NCI-H1694 (cell line): ENCODE results near the gene PPP2R5B.

Experiments used
- DNase-seq: peaks from one replicate; lab custom pipeline; 2025; lab: John Stamatoyannopoulos, UW

Gene PPP2R5B

GRCh38 chr11:64930340-64930739 is 5.9 kb downstream of the PPP2R5B start:
- no peak for DNase-seq

GRCh38 chr11:64931290-64931689 is 6.8 kb downstream of the PPP2R5B start:
- DNase-seq = no peak

DNA sequence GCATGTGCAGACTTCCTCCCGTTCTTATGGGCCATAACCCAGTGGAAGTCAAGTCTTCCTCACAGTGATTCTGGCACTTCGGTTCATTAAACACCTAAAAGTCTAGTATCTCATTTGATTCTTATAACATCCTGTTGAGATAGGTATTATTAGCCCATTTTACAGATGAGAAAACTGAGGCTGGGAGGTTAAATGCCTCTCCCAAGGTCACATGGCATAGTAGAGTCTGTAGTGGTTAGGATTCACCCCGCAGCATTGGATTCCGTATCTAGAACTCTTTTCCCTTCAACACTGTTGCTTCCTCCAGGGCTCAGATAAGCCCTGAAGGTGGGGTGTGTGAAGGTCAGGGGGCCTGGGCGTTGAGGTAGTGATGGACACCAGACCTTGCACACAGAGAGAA is 7.8 kb downstream of the PPP2R5B start:
- DNase-seq = no peak

DNA sequence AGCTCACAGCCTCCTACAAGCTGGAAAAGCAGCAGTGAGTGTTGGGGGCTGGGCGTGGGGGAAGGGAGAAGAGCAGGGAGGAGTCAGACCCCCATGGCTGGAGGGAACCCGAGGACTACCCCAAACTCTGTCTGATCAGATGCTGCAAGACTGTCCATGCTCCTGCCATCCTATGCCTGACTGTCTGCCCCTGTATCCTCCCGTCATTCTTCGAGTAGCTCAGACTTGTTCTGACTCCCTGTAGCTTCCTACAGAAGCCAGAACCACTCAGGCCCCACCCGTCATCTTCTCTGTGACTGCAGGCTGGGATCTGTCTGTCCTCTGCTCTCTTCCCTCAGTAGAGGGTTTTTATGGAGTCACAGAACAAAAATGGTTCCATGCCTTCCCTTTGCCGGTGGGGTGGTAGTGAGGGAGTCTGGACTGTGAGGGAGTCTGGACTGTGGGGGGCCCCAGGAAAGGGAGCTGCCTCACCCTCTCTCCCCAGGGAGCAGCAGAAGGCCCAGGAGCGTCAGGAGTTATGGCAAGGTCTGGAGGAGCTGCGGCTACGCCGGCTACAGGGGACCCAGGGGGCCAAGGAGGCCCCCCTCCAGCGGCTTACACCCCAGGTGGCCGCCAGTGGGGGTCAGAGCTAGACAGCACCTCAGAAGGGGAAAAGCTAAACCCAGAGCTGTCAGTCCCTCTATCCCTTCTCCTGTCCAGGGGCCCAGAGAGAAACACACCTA is 8.9 kb downstream of the PPP2R5B start:
- no peak for DNase-seq

DNA sequence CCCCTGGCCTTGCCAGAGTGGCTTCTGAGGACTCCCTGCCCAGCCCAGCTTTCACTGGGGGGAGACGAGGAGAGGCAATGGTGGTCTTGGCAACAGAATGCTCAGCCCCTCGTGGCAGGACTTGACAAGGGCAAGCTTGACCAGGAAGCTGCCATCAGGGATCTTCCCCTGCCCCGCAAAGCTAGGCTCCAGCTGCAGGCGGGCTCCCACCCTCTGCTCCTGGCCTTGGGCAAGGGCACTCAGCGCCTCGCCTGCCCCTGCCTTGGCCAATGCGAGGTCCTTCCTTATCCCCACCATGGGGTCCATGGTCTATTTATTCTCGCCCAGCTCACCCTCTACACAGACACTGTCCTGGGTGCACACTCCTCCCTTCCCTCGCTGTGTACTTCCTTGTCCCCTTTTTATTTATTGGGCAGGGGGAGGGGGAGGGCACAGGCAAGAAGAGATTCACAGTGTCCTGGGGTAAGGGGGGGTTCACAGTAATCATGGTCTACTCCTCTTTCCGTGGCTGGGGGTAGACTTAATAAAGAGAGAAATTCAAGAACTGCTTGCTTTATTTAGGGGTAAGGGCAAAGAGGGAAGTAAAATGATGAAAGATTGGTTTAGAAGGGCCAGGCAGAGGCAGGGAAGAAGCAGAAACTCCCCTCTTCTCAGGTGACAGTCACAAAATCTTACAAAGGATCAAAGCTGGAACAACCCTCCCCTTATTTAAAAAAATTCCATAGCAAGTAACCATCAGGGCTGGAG is 9.6 kb downstream of the PPP2R5B start:
- DNase-seq = no peak

DNA sequence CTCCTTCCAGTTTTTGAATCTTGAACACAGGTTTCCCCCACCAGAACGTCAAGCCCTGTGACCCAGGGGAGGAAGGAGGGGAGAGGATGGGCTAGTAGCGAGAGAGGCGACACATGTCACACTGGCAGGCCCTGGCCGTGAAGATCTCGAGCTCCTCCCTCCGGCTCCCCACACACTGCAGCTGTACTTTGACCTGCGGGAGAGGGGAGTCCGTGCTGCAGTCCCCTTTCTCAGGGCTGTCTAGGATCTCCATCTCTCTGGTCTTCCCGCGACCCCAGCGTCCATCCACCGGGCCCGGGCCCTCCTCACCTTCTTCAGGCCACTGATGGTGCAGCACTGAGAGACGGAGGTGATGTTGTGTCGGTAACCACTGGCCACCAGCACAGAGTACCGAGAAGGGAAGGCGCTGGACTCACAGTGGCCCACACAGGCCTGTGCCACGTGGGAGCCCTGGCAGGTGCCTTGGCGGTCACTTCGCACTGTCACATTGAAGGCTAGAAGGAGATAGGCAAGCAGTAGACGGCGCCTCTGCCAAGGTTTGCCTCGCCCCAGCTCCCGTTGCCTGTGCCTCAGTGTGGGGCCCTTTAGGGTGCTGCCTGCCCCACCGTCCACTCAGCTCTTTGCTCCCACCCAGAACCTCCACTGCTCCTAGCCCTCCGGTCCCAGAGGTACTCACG is 10.3 kb downstream of the PPP2R5B start:
- DNase-seq = no peak

GRCh38 chr11:64935359-64936081 is 11.0 kb downstream of the PPP2R5B start, which contains the start of gene GPHA2:
TSS of gene GPHA2 (minus strand) at chr11:64935893. CDS start at chr11:64935460, 433 bp downstream.
- peak; percentile 37 for DNase-seq

DNA sequence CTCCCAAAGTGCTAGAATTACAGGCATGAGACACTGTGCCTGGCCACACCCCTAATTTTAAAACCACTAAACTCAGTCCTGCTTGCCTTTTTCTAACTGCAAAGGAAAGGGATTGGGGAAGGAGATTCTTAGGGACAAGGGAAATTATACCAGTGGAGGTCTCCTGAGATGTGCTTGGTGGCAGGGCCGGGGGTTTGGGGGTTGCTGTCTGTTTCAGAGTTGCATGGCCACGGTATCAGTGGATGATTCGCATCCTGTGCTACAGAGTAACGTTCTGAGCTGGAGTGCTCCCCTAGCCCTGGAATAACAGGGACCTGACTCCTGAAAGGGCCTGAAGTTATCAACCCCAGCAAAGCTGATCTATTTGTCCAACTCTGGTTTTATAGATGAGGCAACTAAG is 12.1 kb downstream of the PPP2R5B start:
- no peak for DNase-seq

DNA sequence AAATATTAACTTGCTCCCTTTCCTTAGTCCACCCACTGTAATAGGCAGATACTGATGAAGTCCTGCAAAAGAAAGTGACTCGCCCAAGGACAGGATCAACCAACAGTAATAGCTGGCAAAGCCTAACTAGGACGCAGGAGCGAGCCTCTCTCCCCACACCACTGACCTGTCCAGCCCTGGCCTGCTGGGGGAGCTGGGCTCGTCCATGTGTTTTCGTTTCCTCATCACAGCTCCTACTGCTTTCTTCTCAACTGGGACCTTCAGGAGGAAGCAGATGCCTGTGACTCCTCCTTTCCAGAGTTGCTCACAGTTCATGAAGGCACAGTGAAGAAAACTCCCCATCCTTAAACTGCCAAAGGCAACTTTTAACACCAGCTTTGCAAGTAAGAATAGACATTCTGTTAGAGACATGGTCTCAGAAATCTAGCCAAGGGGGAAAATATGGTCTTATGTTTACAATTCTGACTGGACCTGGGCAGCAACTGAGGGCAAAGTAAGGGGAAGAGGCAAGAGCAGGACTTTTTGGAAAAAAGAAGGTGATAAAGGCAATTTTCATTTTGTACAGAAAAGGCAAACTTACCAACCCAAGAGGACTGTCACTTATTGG is 22.8 kb downstream of the PPP2R5B start:
- no peak for DNase-seq

GRCh38 chr11:64951529-64951928 is 27.0 kb downstream of the PPP2R5B start:
- no peak for DNase-seq

- no peak for DNase-seq
Measured at GRCh38 chr11:64954201-64954600, 29.7 kb downstream of the PPP2R5B start.

- no peak for DNase-seq
Measured at GRCh38 chr11:64959498-64959897, 35.0 kb downstream of the PPP2R5B start.

- DNase-seq = no peak
Measured at GRCh38 chr11:64960719-64961118, 36.2 kb downstream of the PPP2R5B start.

GRCh38 chr11:64963072-64963631 is 38.7 kb downstream of the PPP2R5B start:
- no peak for DNase-seq

DNA sequence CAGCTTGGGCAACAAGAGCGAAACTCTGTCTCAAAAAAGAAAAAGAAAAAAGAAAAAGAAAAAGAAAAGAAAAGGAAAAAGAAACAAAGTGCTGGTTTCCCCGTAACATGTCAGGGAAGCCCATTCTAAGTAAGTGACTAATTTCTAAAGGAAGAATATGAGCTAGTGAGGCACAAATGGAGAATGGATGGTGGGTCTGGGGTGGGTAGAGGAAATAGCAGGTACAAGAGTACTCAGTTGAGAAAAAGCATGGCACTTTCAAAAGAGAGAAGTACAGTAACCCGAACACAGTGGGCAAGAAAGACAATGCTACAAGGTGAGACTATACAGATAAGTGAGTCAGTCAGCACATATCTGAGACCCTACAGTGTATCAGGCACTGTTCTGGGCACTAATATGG is 42.9 kb downstream of the PPP2R5B start:
- DNase-seq = no peak

DNA sequence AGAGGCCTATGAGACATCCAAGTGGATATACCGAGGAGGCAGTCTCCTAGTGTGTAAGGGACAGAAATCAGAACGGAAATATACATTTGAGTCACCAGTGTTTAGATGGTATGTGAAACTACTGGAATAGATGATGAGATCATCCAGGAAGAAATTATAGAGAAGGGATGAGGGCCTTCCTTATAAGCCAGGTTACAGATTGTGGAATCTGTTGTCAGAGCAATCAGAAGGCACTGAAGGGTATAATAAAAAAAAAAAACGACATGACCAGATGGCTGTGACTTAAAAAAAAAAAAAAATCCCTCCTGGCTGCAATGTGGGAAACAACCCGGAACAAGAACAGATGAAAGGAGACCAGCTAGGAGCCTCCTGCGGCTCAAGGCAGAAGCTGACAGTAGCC is 44.7 kb downstream of the PPP2R5B start:
- peak; percentile 66 for DNase-seq

DNA sequence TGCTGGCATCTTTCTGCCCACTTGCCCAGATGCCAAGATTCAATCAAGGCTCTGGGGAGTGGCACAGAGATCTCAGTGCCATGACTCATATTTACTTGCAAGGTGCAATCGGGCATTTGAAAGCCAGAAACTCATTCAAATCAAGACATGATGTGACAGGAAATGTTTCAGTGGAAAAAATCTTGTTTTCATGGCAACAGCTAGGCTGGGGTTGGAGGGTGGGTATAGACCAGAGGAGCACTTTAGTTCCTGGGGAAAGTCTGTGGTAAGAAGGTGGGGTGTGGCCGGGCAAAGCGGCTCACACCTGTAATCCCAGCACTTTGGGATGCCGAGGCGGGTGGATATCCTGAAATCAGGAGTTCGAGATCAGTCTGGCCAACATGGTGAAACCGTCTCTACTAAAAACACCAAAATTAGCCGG is 46.3 kb downstream of the PPP2R5B start:
- no peak for DNase-seq

DNA sequence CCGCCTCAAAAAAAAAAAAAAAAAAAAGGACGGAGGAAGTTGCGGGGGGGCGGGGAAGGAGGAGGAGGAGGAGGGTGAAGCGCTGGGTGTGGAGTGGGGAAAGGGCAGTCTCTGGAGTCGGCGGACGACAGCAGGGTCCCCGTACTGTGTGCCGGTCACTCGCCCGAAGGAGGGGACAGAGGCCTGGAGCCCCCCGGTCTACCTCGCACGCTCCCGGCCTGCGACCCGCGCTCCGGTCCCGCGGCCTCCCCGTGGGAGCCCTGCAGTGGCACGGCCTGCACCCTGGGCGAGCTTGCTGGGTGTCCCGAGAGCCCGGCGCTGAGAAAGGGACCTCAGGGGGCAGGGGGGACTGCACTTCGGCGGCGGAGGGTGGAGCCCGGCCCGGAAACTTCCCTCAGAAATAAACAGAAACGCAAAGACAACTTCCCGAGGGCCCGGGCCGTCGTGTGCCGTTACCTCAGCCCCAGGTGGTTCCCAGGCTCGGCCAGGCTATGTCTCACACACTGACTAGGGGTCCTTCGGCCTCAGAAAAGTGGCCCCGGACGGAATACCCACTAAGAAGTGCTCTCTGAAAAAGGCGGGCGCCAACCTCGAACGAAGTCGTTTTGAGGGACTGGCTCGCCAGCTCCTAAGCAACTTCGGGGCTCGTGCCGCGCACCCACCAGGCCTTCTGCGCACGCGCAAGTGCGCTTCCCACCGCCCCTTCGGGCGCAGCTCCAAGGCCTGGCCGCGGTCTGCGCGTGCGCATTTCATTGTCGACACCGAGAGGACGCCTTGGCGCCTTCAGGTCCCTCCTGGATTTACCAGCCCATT is 47.1 kb downstream of the PPP2R5B start, which contains the start of gene MAJIN:
Gene MAJIN, minus strand, starts transcription at position 688 of the 813 bp plus-strand sequence. CDS start 12,703 bp downstream, outside the sequence.
- no peak for DNase-seq

GRCh38 chr11:64974124-64974523 is 49.6 kb downstream of the PPP2R5B start:
- no peak for DNase-seq

- DNase-seq = no peak
Measured at GRCh38 chr11:64976651-64977050, 52.2 kb downstream of the PPP2R5B start.
